ENCODE data around the gene SHTN1. TPM values are rescaled to one million over a fixed set of nuclear protein-coding genes. Genes with fewer than 3 reads are reported as not detected.

The SHTN1 gene
- total and polyA plus RNA-seq, 8 donors, result 7.4 to 49.1 (median 15.7) TPM

DNA sequence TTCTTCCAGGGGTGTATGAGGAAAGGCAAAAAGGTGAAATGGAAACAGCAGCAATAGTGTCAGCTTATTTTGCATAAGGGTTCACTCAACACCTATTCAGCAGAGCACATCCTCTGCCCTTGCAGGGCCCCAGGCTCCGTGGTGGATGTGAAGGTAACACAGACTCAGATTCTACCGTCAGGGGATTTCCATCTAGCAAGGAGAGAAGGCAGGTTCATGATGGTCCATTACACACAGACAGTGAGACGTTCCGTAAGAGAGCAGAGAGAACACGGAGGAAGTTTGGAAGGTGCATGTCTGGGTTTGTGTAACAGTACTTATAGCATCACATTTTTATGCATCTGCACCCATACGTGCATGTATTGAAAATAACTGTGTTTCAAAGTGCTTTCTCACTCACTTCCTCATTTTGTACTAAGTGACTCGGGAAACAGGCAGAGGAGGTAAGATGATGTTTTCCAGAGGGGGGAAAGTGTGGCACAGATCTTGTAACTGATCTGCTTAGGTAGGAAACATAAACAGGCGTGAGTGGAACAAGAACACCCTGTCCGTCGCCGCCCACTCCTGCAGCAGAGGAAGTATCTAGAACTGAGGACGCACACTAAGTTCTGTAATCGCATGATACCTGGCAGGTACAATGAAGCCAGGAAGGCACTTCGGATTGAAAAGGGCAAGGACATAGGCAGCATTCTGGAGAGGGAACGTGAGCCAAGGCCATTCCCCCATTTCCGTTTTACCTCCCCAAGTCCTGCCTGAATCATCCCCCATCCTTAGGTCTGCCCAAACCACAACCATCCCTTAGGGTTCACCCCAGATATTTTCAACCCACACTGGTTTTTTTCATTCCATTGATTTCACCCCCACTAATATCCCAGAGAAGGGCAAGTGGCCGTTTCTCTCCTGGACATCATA, 156.7 kb downstream of the SHTN1 start:
- Histone ChIP-seq H3K4me3 (peak overlapping the region; percentile 65 to 75 (median 68)), H3K9me3 (no peaks in the 10 kb centered on the region), H3K36me3 (no peaks in the 10 kb centered on the region), H3K27me3 (peaks cover 0 to 28% (median 0%) of the 10 kb centered on the region in 3 donors), H3K27ac (peak overlapping the region in 4 of 5 donors; percentile 59 to 76 (median 66)), H3K4me1 (peaks cover 6 to 25% (median 20%) of the 10 kb centered on the region in 4 donors)
- TF ChIP-seq EP300 (IDR thresholded peaks at IDR 0.05) (no peak), POLR2AphosphoS5 (IDR thresholded peaks at IDR 0.05) (no peak)
- TF ChIP-seq, protein P1, sequence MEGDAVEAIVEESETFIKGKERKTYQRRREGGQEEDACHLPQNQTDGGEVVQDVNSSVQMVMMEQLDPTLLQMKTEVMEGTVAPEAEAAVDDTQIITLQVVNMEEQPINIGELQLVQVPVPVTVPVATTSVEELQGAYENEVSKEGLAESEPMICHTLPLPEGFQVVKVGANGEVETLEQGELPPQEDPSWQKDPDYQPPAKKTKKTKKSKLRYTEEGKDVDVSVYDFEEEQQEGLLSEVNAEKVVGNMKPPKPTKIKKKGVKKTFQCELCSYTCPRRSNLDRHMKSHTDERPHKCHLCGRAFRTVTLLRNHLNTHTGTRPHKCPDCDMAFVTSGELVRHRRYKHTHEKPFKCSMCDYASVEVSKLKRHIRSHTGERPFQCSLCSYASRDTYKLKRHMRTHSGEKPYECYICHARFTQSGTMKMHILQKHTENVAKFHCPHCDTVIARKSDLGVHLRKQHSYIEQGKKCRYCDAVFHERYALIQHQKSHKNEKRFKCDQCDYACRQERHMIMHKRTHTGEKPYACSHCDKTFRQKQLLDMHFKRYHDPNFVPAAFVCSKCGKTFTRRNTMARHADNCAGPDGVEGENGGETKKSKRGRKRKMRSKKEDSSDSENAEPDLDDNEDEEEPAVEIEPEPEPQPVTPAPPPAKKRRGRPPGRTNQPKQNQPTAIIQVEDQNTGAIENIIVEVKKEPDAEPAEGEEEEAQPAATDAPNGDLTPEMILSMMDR (IDR thresholded peaks at IDR 0.05), result no peak
- DNase-seq, result peak in 1 of 2 donors; percentile 21
- intact Hi-C loops (cut with DNase I; ENCODE audit: low total_unique reads), result no loop called here
- 43 to 62% (median 52%) methylated on average over 17 of the region's 17 CpGs for WGBS, 5 donors

DNA sequence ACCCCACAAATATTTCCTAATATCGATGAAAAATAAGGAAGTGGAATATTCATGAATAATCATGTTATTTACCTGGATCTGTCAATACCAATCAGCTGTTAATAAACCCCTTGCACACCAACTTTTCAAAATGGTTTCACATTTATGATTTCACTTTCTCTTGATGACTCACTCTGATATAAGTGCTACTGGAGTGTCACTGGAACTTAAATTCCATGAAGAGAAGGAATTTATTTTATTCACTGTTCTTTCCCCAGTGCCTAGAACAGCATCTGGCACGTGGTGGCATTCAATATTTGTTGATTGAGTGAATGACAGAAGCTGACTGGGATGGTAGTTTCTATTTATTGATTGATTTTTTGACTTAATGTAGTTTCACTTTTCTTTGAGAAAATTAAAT, 159.2 kb downstream of the SHTN1 start:
- no peak overlapping the region for H3K4me3 ChIP-seq
- no peaks in the 10 kb centered on the region for H3K36me3 ChIP-seq
- DNase-seq, result no peak
- no peaks in the 10 kb centered on the region for H3K9me3 ChIP-seq
- H3K27ac ChIP-seq, result no peak overlapping the region
- WGBS, 5 donors, result 60 to 71% (median 64%) methylated on average over 2 of the region's 2 CpGs
- TF ChIP-seq POLR2A (IDR thresholded peaks at IDR 0.05), result no peak
- TF ChIP-seq EP300 (IDR thresholded peaks at IDR 0.05), result no peak
- TF ChIP-seq, protein P1 (IDR thresholded peaks at IDR 0.05), result no peak
- no peak for TF ChIP-seq POLR2AphosphoS5 (IDR thresholded peaks at IDR 0.05)
- H3K4me1 ChIP-seq, result peaks cover 6 to 25% (median 20%) of the 10 kb centered on the region in 4 donors
- peaks cover 0 to 28% (median 0%) of the 10 kb centered on the region in 3 donors for H3K27me3 ChIP-seq
- intact Hi-C loops (cut with DNase I; ENCODE audit: low total_unique reads), result no loop called here

DNA sequence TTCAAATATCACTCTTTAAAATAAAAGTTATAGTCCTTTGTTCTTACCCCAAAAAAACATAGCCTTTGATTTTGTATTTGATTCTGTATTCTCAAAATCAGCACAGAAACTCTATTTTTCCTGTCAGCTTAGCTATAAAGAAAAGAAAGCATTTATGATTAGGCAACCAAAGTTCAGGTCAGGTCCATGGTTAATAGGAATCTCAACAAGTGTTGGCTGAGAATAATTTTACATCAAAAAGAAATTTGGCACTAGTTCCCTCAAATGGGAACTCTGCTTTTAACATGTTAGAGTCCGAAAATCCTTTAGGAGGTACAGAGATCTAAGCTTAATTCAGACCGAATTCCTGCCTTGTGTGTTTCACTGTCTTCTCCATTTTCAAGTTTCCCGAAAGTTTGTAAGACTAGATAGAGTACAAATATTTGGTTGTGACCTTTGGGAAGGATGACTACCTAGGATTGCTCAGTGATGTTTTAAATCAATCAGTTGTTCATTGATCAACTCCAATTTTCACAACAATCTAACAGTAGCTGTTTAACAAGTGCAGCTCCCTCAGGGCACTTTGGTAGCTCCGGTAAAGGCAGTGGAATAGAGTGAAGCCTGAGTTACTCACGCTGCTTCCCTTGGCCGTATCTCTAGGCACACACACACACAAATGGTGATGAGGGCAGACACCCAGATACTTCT, 164.5 kb downstream of the SHTN1 start:
- Histone ChIP-seq H3K27ac (no peak overlapping the region), H3K9me3 (no peaks in the 10 kb centered on the region), H3K36me3 (no peaks in the 10 kb centered on the region), H3K4me3 (no peak overlapping the region), H3K4me1 (no peaks in the 10 kb centered on the region), H3K27me3 (no peaks in the 10 kb centered on the region)
- DNase-seq, result no peak
- intact Hi-C loops (cut with DNase I; ENCODE audit: low total_unique reads), result no loop called here
- WGBS, 5 donors, result 91 to 94% (median 93%) methylated on average over 6 of the region's 6 CpGs
- TF ChIP-seq POLR2A (IDR thresholded peaks at IDR 0.05) (no peak), EP300 (IDR thresholded peaks at IDR 0.05) (no peak), POLR2AphosphoS5 (IDR thresholded peaks at IDR 0.05) (no peak)
- TF ChIP-seq, protein P1 (IDR thresholded peaks at IDR 0.05), result no peak

DNA sequence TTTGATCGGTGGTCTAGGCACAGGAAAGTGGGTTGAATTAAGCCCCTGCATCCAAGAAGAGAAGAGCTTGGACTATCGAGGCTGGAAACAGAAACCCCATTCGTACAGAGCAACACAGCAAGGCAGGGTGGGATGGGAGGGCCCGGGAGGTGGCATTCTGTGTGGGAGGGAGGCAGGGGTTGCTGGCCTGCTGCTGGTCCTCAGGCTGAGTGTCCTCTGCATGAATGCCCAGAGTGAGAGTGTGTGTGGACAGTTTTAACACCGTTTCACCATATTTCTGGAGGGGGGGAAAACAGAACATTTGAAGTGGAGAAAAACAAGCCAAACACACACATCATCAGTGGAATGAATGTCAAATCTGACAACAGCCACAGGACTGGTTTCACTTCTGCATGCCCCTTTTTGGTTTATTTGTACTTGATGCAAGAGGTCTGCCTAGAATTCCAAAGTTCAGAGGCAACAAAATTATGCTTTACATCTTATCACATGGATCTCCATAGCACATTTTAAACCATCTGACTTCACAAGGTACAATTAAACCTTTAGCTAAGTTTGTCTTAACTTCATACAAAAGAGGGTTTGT, 166.8 kb downstream of the SHTN1 start:
- no peak for DNase-seq
- Histone ChIP-seq H3K27ac (no peak overlapping the region), H3K4me3 (no peak overlapping the region), H3K36me3 (peaks cover 0 to 11% (median 0%) of the 10 kb centered on the region in 4 donors), H3K9me3 (no peaks in the 10 kb centered on the region), H3K27me3 (no peaks in the 10 kb centered on the region), H3K4me1 (no peaks in the 10 kb centered on the region)
- TF ChIP-seq EP300 (IDR thresholded peaks at IDR 0.05) (no peak), POLR2A (IDR thresholded peaks at IDR 0.05) (no peak), POLR2AphosphoS5 (IDR thresholded peaks at IDR 0.05) (no peak)
- TF ChIP-seq, protein P1 (IDR thresholded peaks at IDR 0.05), result no peak
- intact Hi-C loops (cut with DNase I; ENCODE audit: low total_unique reads), result no loop called here
- 66 to 77% (median 73%) methylated on average over 5 of the region's 5 CpGs for WGBS, 5 donors

All from stomach (tissue), 9 donors.